Measurements from ENCODE around the gene TMEM60.

DNA sequence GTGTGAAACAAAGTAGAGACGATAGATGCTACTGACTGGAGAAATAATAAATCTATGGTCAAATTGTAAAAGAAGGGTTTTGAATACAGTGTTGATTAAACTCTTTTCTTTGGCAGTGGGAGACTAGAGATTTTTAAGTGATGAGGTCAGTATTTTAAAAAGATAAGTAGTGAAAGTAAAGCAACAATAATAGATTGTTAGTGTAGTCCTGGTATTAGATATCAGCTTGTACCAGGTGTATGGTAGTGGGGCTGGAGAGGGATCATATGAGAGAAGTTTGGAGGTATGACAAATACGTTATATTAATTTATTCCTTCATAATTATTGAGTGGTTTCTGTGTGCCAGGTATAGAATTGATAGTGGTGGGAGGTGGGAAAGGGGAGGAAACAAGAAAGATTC lies 25.6 kb upstream of the TMEM60 start:
- no peak for TF ChIP-seq RFX5 (IDR thresholded peaks at IDR 0.05; ENCODE audit: low read depth, low read length)
- no peak for TF ChIP-seq ZNF24 (IDR thresholded peaks at IDR 0.05)
- TF ChIP-seq IKZF1 (conservative IDR thresholded peaks at IDR 0.05), result no peak
- no peak for TF ChIP-seq JUNB (IDR thresholded peaks at IDR 0.05)
- TF ChIP-seq MTA3 (IDR thresholded peaks at IDR 0.05; ENCODE audit: borderline replicate concordance, low read length), result no peak
- TF ChIP-seq, protein P1, sequence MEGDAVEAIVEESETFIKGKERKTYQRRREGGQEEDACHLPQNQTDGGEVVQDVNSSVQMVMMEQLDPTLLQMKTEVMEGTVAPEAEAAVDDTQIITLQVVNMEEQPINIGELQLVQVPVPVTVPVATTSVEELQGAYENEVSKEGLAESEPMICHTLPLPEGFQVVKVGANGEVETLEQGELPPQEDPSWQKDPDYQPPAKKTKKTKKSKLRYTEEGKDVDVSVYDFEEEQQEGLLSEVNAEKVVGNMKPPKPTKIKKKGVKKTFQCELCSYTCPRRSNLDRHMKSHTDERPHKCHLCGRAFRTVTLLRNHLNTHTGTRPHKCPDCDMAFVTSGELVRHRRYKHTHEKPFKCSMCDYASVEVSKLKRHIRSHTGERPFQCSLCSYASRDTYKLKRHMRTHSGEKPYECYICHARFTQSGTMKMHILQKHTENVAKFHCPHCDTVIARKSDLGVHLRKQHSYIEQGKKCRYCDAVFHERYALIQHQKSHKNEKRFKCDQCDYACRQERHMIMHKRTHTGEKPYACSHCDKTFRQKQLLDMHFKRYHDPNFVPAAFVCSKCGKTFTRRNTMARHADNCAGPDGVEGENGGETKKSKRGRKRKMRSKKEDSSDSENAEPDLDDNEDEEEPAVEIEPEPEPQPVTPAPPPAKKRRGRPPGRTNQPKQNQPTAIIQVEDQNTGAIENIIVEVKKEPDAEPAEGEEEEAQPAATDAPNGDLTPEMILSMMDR (IDR thresholded peaks at IDR 0.05 in 2 of 3, conservative IDR thresholded peaks at IDR 0.05 in 1 of 3; ENCODE audit: control insufficient read depth in 2 of 3, extremely low read depth in 1 of 3, insufficient read depth in 1 of 3, low read depth in 3 of 3, low read length in 3 of 3), result no peak
- no peak for TF ChIP-seq ZNF274 (IDR thresholded peaks at IDR 0.05; ENCODE audit: insufficient read depth, insufficient read length)
- no peak for TF ChIP-seq ZNF207 (IDR thresholded peaks at IDR 0.05; ENCODE audit: borderline replicate concordance)
- TF ChIP-seq GABPA (IDR thresholded peaks at IDR 0.05; ENCODE audit: low read depth), result no peak
- no peak for TF ChIP-seq POLR2A (IDR thresholded peaks at IDR 0.05; ENCODE audit: low read depth, low read length)
- TF ChIP-seq CREB1 (IDR thresholded peaks at IDR 0.05; ENCODE audit: low read depth), result no peak
- TF ChIP-seq, protein P2, sequence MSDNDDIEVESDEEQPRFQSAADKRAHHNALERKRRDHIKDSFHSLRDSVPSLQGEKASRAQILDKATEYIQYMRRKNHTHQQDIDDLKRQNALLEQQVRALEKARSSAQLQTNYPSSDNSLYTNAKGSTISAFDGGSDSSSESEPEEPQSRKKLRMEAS (IDR thresholded peaks at IDR 0.05; ENCODE audit: low read depth, low read length), result no peak
- TF ChIP-seq EZH2 (IDR thresholded peaks at IDR 0.05; ENCODE audit: borderline replicate concordance, control insufficient read depth, low read depth, low read length), result no peak
